Sigmoid colon (tissue), 4 donors: ENCODE measurements around the gene ARHGEF11.

ENCODE experiments used
- CTCF ChIP-seq, 4 experiments: fragments of 450-650 bp in 3 of 4; fragments of 200-600 bp in 1 of 4; IDR thresholded peaks; one replicate each; pipeline ENCODE4 v1.5.1; 2016 to 2019; ENCODE audit warnings: antibody characterized with exemption in 4 of 4, mild to moderate bottlenecking in 3 of 4, moderate library complexity in 2 of 4
- EP300 ChIP-seq, 4 donors: sonication (generic); formaldehyde crosslinking; IDR thresholded peaks; one replicate each; pipeline ENCODE4 v1.6.1; 2017; ENCODE audit warnings: antibody characterized with exemption in 4 of 4
- POLR2A ChIP-seq, 2 donors: fragments of 450-650 bp; IDR thresholded peaks; one replicate each; pipeline ENCODE4 v1.6.1; 2016; ENCODE audit warnings: antibody characterized with exemption in 2 of 2, mild to moderate bottlenecking in 2 of 2, moderate library complexity in 2 of 2
- POLR2AphosphoS5 ChIP-seq, 4 donors: sonication (generic); formaldehyde crosslinking; IDR thresholded peaks; one replicate each; pipeline ENCODE4 v1.6.1; 2017; ENCODE audit warnings: antibody characterized with exemption in 4 of 4

GRCh38 chr1:156913809-156914387 lies 131.6 kb downstream of the ARHGEF11 start:
- TF ChIP-seq CTCF (IDR thresholded peaks at IDR 0.05) (no peak), POLR2AphosphoS5 (IDR thresholded peaks at IDR 0.05) (no peak), EP300 (IDR thresholded peaks at IDR 0.05) (no peak), POLR2A (IDR thresholded peaks at IDR 0.05) (no peak)
